Measurements from ENCODE around the gene TUBA8.
"Not testable (repeated sequence)": the region's sequence is repeated elsewhere in the genome, so short reads cannot be mapped to it uniquely, and the experiment has no call there.

The TUBA8 gene

GRCh38 chr22:18106550-18107341 lies 3.9 kb upstream of the TUBA8 start:
- not testable (repeated sequence) for DNase-seq

GRCh38 chr22:18108187-18108586 lies 2.4 kb upstream of the TUBA8 start:
- no peak for DNase-seq

- no peak for DNase-seq
Measured at GRCh38 chr22:18109410-18110193, 1.0 kb upstream of the TUBA8 start.

GRCh38 chr22:18110954-18111758 lies 547 bp downstream of the TUBA8 start:
- no peak for DNase-seq

- DNase-seq: no peak
Measured at GRCh38 chr22:18111759-18112330, 1.2 kb downstream of the TUBA8 start.

- DNase-seq: no peak
Measured at GRCh38 chr22:18112440-18112839, 1.8 kb downstream of the TUBA8 start.

GRCh38 chr22:18113680-18114394 lies 3.2 kb downstream of the TUBA8 start:
- DNase-seq: no peak

GRCh38 chr22:18114495-18114894 lies 3.9 kb downstream of the TUBA8 start:
- no peak for DNase-seq

- DNase-seq: no peak
Measured at GRCh38 chr22:18114976-18115652, 4.5 kb downstream of the TUBA8 start.

- no peak for DNase-seq
Measured at GRCh38 chr22:18115906-18116371, 5.3 kb downstream of the TUBA8 start.

GRCh38 chr22:18116634-18117033 lies 6.0 kb downstream of the TUBA8 start:
- DNase-seq: no peak

- no peak for DNase-seq
Measured at GRCh38 chr22:18118345-18118915, 7.8 kb downstream of the TUBA8 start.

GRCh38 chr22:18119409-18120110 lies 9.0 kb downstream of the TUBA8 start:
- no peak for DNase-seq

GRCh38 chr22:18120857-18121256 lies 10.2 kb downstream of the TUBA8 start:
- no peak for DNase-seq

GRCh38 chr22:18121506-18121905 lies 10.9 kb downstream of the TUBA8 start:
- DNase-seq: no peak

- DNase-seq: no peak
Measured at GRCh38 chr22:18121954-18122554, 11.4 kb downstream of the TUBA8 start.

GRCh38 chr22:18123476-18124025 lies 12.9 kb downstream of the TUBA8 start:
- DNase-seq: not testable (repeated sequence)

GRCh38 chr22:18126606-18127005 lies 16.0 kb downstream of the TUBA8 start:
- DNase-seq: no peak

- no peak for DNase-seq
Measured at GRCh38 chr22:18130018-18130417, 19.4 kb downstream of the TUBA8 start.
